K562 (cell line): ENCODE measurements around the gene ECSIT. TPM values are rescaled to one million over a fixed set of nuclear protein-coding genes. Genes with fewer than 3 reads are reported as not detected.

ENCODE experiments used
- BCOR ChIP-seq: fragments of 450-650 bp; IDR thresholded peaks from 2 replicates; pipeline ENCODE4 v1.6.1; 2016
- BHLHE40 ChIP-seq: IDR thresholded peaks from 2 replicates; pipeline ENCODE4 v1.6.1; 2011; ENCODE audit warnings: low read length, improper control_type of control experiment
- GATAD2B ChIP-seq: fragments of 450-650 bp; IDR thresholded peaks from 2 replicates; pipeline ENCODE4 v1.6.1; 2017; ENCODE audit warnings: mild to moderate bottlenecking, borderline replicate concordance
- GTF2A2 ChIP-seq: IDR thresholded peaks from 2 replicates; pipeline ENCODE4 v1.6.1; 2016; ENCODE audit warnings: mild to moderate bottlenecking, missing genetic modification characterization, missing compliant biosample characterization
- KDM1A ChIP-seq, 2 experiments: fragments of 450-650 bp; IDR thresholded peaks; 2 replicates each; pipeline ENCODE4 v1.6.1; 2016; ENCODE audit warnings: mild to moderate bottlenecking in 2 of 2
- KDM2B ChIP-seq: fragments of 250-450 bp; sonication (Bioruptor Pico); IDR thresholded peaks from 2 replicates; pipeline ENCODE4 v1.8.0; 2021; ENCODE audit warnings: mild to moderate bottlenecking, moderate library complexity
- MTA1 ChIP-seq: fragments of 450-650 bp; IDR thresholded peaks from 2 replicates; pipeline ENCODE4 v1.6.1; 2017; ENCODE audit warnings: borderline replicate concordance
- NCOA2 ChIP-seq, 2 experiments: fragments of 450-650 bp; IDR thresholded peaks; 2 replicates each; pipeline ENCODE4 v1.6.1; 2018; ENCODE audit warnings: mild to moderate bottlenecking in 2 of 2, moderate library complexity in 1 of 2; ENCODE audit not compliant: partially characterized antibody in 2 of 2
- SRSF9 ChIP-seq: fragments of 200-400 bp; formaldehyde crosslinking; IDR thresholded peaks from 2 replicates; pipeline ENCODE4 v1.6.1; 2017; ENCODE audit warnings: low read depth, low read length, borderline replicate concordance
- ZKSCAN1 ChIP-seq: fragments of 150-350 bp; IDR thresholded peaks from 2 replicates; pipeline ENCODE4 v1.6.1; 2016; ENCODE audit warnings: low read depth, low read length
- ZNF436 ChIP-seq: fragments of 250-450, 450-650 bp; sonication (Bioruptor Pico); formaldehyde crosslinking; IDR thresholded peaks from 2 replicates; pipeline ENCODE4 v1.7.0; 2020; ENCODE audit warnings: mild to moderate bottlenecking
- polyA plus RNA-seq, 8 experiments: library from polyadenylated mRNA; depleted of rRNA in 4 of 8; stranded (reverse) in 5 of 8; unstranded in 3 of 8; fragments of >200 nt; fragmentation: Nextera tagmentation in 2 of 8; fragmentation: Illumina TruSeq in 1 of 8; extraction: Ambion mirVana in 2 of 8; extraction: Trizol in 1 of 8; gene quantifications; 2 replicates each; pipeline versions ENCODE4 v1.2.1 to v1.2.3, GENCODE V29; 2011 to 2014; ENCODE audit warnings: inconsistent platforms in 1 of 8, missing spikeins in 1 of 8
- total RNA-seq, 7 experiments: library from RNA; depleted of rRNA in 6 of 7; stranded (reverse); fragments of >200 nt in 6 of 7; fragmentation: Illumina TruSeq in 2 of 7; extraction: Trizol in 2 of 7; gene quantifications; 2 replicates each; pipeline versions ENCODE4 v1.2.1 to v1.2.3, GENCODE V29; 2011 to 2021; ENCODE audit warnings: low replicate concordance in 1 of 7
- TF ChIP-seq, protein P1 (sequence below), 2 experiments: fragments of 150-350 bp in 1 of 2; IDR thresholded peaks; 2 replicates each; pipeline ENCODE4 v1.6.1; 2012 to 2016; ENCODE audit warnings: low read depth in 2 of 2, low read length in 2 of 2, mild to moderate bottlenecking in 1 of 2, moderate library complexity in 1 of 2
- TF ChIP-seq, protein P2 (sequence below): IDR thresholded peaks from 2 replicates; pipeline ENCODE4 v1.6.1; 2012; ENCODE audit warnings: low read depth, low read length, improper control_type of control experiment, borderline replicate concordance
- TF ChIP-seq, protein P3 (sequence below), 2 experiments: fragments of 450-650 bp; IDR thresholded peaks; 2 replicates each; pipeline ENCODE4 v1.6.1; 2016
- TF ChIP-seq, protein P4 (sequence below): fragments of 250-450 bp; sonication (Bioruptor Pico); IDR thresholded peaks from 2 replicates; pipeline ENCODE4 v1.5.0; 2020; ENCODE audit warnings: mild to moderate bottlenecking, borderline replicate concordance
- TF ChIP-seq, protein P5 (sequence below), 2 experiments: IDR thresholded peaks; 2 replicates each; pipeline ENCODE4 v1.6.1; 2012; ENCODE audit warnings: improper control_type of control experiment in 2 of 2, low read depth in 2 of 2, low read length in 2 of 2, borderline replicate concordance in 1 of 2

The ECSIT gene
- total and polyA plus RNA-seq, 9 of the 15 experiments (the other 6 are each of a cell fraction or from before 2014, with no cell fraction given) = 1.1 to 82.5 (median 43.9) TPM

DNA sequence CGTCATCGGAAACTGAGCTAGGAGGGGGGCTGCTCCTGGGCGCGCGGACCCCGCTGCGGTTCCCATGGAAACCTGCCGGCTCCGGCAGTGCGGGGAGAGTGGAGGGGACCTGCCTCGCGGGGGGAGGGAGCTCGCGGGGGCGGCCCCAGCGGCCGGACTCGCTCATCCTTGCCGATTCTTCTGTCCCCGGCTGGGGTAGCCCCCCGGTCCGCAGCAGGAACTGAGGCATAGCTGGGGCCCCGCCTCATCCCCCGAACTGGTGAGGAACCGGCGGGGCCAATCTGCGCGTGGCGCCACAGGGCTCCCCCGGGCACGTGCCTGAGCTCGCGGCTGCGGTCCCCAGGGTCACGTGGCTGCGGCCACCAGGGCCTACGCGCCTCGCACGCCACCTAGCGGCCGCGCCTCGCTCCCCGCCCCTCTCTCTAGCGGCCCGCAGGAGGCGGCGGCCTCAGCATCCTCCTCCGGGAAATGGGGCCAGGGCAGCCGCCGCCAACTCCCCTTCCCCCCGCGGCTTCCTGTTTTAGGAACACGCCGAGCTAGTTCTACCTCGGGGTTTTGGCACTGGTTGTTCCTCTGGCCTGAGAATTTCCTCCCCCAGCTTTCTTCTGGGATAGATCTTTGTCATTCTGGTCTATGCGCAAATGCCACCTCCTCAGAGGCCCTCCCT, 46.4 kb downstream of the ECSIT start (continued):
- TF ChIP-seq, protein P1, sequence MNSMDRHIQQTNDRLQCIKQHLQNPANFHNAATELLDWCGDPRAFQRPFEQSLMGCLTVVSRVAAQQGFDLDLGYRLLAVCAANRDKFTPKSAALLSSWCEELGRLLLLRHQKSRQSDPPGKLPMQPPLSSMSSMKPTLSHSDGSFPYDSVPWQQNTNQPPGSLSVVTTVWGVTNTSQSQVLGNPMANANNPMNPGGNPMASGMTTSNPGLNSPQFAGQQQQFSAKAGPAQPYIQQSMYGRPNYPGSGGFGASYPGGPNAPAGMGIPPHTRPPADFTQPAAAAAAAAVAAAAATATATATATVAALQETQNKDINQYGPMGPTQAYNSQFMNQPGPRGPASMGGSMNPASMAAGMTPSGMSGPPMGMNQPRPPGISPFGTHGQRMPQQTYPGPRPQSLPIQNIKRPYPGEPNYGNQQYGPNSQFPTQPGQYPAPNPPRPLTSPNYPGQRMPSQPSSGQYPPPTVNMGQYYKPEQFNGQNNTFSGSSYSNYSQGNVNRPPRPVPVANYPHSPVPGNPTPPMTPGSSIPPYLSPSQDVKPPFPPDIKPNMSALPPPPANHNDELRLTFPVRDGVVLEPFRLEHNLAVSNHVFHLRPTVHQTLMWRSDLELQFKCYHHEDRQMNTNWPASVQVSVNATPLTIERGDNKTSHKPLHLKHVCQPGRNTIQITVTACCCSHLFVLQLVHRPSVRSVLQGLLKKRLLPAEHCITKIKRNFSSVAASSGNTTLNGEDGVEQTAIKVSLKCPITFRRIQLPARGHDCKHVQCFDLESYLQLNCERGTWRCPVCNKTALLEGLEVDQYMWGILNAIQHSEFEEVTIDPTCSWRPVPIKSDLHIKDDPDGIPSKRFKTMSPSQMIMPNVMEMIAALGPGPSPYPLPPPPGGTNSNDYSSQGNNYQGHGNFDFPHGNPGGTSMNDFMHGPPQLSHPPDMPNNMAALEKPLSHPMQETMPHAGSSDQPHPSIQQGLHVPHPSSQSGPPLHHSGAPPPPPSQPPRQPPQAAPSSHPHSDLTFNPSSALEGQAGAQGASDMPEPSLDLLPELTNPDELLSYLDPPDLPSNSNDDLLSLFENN (IDR thresholded peaks at IDR 0.05; ENCODE audit: low read depth in 2 of 2, low read length in 2 of 2) = 0 out of 4 replicates have a peak, but pooled peaks of 1 of the 2 experiments have one; percentile 43
- TF ChIP-seq NCOA2 (IDR thresholded peaks at IDR 0.05; ENCODE audit: partially characterized antibody in 2 of 2) (no peak), BHLHE40 (peak; percentile 100), ZKSCAN1 (peak; percentile 66), KDM1A (IDR thresholded peaks at IDR 0.05) (peak; percentile 80 to 94), MTA1 (no peak), BCOR (peak; percentile 94), KDM2B (CRISPR knock-in tag) (peak; percentile 67; the same call in 1 of the 2 replicates), GTF2A2 (tag) (no peak), ZNF436 (no peak), GATAD2B (no peak; the same call in 1 of the 2 replicates), SRSF9 (no peak)
- TF ChIP-seq, protein P2, sequence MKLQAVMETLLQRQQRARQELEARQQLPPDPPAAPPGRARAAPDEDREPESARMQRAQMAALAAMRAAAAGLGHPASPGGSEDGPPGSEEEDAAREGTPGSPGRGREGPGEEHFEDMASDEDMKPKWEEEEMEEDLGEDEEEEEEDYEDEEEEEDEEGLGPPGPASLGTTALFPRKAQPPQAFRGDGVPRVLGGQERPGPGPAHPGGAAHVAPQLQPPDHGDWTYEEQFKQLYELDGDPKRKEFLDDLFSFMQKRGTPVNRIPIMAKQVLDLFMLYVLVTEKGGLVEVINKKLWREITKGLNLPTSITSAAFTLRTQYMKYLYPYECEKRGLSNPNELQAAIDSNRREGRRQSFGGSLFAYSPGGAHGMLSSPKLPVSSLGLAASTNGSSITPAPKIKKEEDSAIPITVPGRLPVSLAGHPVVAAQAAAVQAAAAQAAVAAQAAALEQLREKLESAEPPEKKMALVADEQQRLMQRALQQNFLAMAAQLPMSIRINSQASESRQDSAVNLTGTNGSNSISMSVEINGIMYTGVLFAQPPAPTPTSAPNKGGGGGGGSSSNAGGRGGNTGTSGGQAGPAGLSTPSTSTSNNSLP = peak; percentile 47; the same call in 1 of the 2 replicates
- TF ChIP-seq, protein P3, sequence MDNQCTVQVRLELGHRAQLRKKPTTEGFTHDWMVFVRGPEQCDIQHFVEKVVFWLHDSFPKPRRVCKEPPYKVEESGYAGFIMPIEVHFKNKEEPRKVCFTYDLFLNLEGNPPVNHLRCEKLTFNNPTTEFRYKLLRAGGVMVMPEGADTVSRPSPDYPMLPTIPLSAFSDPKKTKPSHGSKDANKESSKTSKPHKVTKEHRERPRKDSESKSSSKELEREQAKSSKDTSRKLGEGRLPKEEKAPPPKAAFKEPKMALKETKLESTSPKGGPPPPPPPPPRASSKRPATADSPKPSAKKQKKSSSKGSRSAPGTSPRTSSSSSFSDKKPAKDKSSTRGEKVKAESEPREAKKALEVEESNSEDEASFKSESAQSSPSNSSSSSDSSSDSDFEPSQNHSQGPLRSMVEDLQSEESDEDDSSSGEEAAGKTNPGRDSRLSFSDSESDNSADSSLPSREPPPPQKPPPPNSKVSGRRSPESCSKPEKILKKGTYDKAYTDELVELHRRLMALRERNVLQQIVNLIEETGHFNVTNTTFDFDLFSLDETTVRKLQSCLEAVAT (IDR thresholded peaks at IDR 0.05) = peak in 1 of 2 experiments; percentile 75; a peak in 2 of 4 replicates
- TF ChIP-seq, protein P4, sequence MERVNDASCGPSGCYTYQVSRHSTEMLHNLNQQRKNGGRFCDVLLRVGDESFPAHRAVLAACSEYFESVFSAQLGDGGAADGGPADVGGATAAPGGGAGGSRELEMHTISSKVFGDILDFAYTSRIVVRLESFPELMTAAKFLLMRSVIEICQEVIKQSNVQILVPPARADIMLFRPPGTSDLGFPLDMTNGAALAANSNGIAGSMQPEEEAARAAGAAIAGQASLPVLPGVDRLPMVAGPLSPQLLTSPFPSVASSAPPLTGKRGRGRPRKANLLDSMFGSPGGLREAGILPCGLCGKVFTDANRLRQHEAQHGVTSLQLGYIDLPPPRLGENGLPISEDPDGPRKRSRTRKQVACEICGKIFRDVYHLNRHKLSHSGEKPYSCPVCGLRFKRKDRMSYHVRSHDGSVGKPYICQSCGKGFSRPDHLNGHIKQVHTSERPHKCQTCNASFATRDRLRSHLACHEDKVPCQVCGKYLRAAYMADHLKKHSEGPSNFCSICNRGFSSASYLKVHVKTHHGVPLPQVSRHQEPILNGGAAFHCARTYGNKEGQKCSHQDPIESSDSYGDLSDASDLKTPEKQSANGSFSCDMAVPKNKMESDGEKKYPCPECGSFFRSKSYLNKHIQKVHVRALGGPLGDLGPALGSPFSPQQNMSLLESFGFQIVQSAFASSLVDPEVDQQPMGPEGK (CRISPR knock-in tag) = no peak
- TF ChIP-seq, protein P5, sequence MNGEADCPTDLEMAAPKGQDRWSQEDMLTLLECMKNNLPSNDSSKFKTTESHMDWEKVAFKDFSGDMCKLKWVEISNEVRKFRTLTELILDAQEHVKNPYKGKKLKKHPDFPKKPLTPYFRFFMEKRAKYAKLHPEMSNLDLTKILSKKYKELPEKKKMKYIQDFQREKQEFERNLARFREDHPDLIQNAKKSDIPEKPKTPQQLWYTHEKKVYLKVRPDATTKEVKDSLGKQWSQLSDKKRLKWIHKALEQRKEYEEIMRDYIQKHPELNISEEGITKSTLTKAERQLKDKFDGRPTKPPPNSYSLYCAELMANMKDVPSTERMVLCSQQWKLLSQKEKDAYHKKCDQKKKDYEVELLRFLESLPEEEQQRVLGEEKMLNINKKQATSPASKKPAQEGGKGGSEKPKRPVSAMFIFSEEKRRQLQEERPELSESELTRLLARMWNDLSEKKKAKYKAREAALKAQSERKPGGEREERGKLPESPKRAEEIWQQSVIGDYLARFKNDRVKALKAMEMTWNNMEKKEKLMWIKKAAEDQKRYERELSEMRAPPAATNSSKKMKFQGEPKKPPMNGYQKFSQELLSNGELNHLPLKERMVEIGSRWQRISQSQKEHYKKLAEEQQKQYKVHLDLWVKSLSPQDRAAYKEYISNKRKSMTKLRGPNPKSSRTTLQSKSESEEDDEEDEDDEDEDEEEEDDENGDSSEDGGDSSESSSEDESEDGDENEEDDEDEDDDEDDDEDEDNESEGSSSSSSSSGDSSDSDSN (IDR thresholded peaks at IDR 0.05; ENCODE audit: borderline replicate concordance in 1 of 2, low read depth in 2 of 2, low read length in 2 of 2) = no peak
